SK-N-SH (cell line): ENCODE results near the gene SOX13. TPM values are rescaled to one million over a fixed set of nuclear protein-coding genes. Genes with fewer than 3 reads are reported as not detected.

ENCODE experiments used
- CTCF ChIA-PET: fragments of 300-600, 350-600 bp; formaldehyde crosslinking; extraction: SDS; loops from one replicate; lab custom pipeline; 2021; lab: Yijun Ruan, JAX
- POLR2A ChIA-PET: fragments of 350-600 bp; sonication (Branson Sonifier 250); formaldehyde crosslinking; extraction: SDS; loops from one replicate; lab custom pipeline; 2020; ENCODE audit warnings: antibody characterized with exemption, inconsistent platforms; lab: Yijun Ruan, JAX
- DNase-seq: peaks from one replicate; pipeline ENCODE4 v3.0.0; 2012
- H2AFZ ChIP-seq: fragments of 200-600 bp; sonication (generic); 2 replicates; pipeline ENCODE4 v1.8.1; 2016; ENCODE audit warnings: antibody characterized with exemption, mild to moderate bottlenecking, low read depth
- H3F3A ChIP-seq: fragments of 200-600 bp; sonication (generic); replicated peaks from 2 replicates; pipeline ENCODE3; 2016; ENCODE audit warnings: antibody characterized with exemption, mild to moderate bottlenecking; ENCODE audit not compliant: insufficient read depth
- H3K27ac ChIP-seq, 2 experiments: fragments of 200-500 bp in 1 of 2; fragments of 200-600 bp in 1 of 2; sonication (Bioruptor generic) in 1 of 2; sonication (generic), shearing (Covaris generic) in 1 of 2; 2 replicates each; pipeline versions ENCODE4 v1.5.1 to v1.6.1; 2014 to 2016; ENCODE audit warnings: low read depth in 2 of 2, inconsistent platforms in 1 of 2, low read length in 1 of 2, mild to moderate bottlenecking in 1 of 2, mixed read lengths in 1 of 2
- H3K27me3 ChIP-seq: fragments of 200-600 bp; sonication (generic), shearing (Covaris generic); 2 replicates; pipeline ENCODE4 v1.6.1; 2016; ENCODE audit warnings: mixed run types; ENCODE audit not compliant: insufficient read depth
- H3K36me3 ChIP-seq, 2 experiments: fragments of 200-500 bp in 1 of 2; fragments of 200-600 bp in 1 of 2; sonication (Bioruptor generic) in 1 of 2; sonication (generic) in 1 of 2; replicated peaks in 1 of 2; 2 replicates each; pipeline versions ENCODE3 to v1.5.1; 2014 to 2016; ENCODE audit warnings: low read length in 1 of 2, mild to moderate bottlenecking in 1 of 2; ENCODE audit not compliant: insufficient read depth in 2 of 2, control insufficient read depth in 1 of 2
- H3K4me1 ChIP-seq, 2 experiments: fragments of 200-500 bp in 1 of 2; fragments of 200-600 bp in 1 of 2; sonication (Bioruptor generic) in 1 of 2; sonication (generic), shearing (Covaris generic) in 1 of 2; 2 replicates each; pipeline versions ENCODE4 v1.5.1 to v1.6.1; 2014 to 2016; ENCODE audit warnings: low read depth in 1 of 2, low read length in 1 of 2, mixed run types in 1 of 2; ENCODE audit not compliant: insufficient read depth in 2 of 2, control insufficient read depth in 1 of 2
- H3K4me2 ChIP-seq: fragments of 200-600 bp; sonication (generic), shearing (Covaris generic); 2 replicates; pipeline ENCODE4 v1.6.1; 2017; ENCODE audit warnings: mixed run types
- H3K4me3 ChIP-seq, 2 experiments: fragments of 200-500 bp in 1 of 2; fragments of 200-600 bp in 1 of 2; sonication (Bioruptor generic) in 1 of 2; sonication (generic), shearing (Covaris generic) in 1 of 2; 2 replicates each; pipeline versions ENCODE4 v1.5.1 to v1.8.1; 2014 to 2016; ENCODE audit warnings: low read depth in 2 of 2, inconsistent platforms in 1 of 2, low read length in 1 of 2, mild to moderate bottlenecking in 1 of 2, mixed read lengths in 1 of 2, moderate library complexity in 1 of 2
- H3K79me2 ChIP-seq: fragments of 200-600 bp; sonication (generic); 2 replicates; pipeline ENCODE4 v1.8.1; 2017; ENCODE audit warnings: mild to moderate bottlenecking; ENCODE audit not compliant: insufficient read depth
- H3K9ac ChIP-seq: fragments of 200-600 bp; sonication (generic); 2 replicates; pipeline ENCODE4 v1.6.1; 2017; ENCODE audit warnings: mixed run types
- H3K9me2 ChIP-seq: fragments of 200-600 bp; sonication (generic); 2 replicates; pipeline ENCODE4 v1.6.1; 2017; ENCODE audit warnings: mixed run types
- H3K9me3 ChIP-seq: fragments of 200-600 bp; sonication (generic); 2 replicates; pipeline ENCODE4 v1.6.1; 2017; ENCODE audit warnings: mixed run types, mild to moderate bottlenecking, moderate library complexity
- H4K20me1 ChIP-seq: fragments of 200-600 bp; sonication (generic); 2 replicates; pipeline ENCODE4 v1.6.1; 2017; ENCODE audit warnings: mild to moderate bottlenecking, mixed run types; ENCODE audit not compliant: insufficient read depth
- ELF1 ChIP-seq: IDR thresholded peaks from 2 replicates; pipeline ENCODE4 v1.4.0; 2012
- EP300 ChIP-seq, 2 experiments: IDR thresholded peaks; 2 replicates each; pipeline versions ENCODE4 v1.4.0 to v1.6.1; 2012; ENCODE audit warnings: borderline replicate concordance in 1 of 2, low read depth in 1 of 2, low read length in 1 of 2
- FOXM1 ChIP-seq: IDR thresholded peaks from 2 replicates; pipeline ENCODE4 v1.4.0; 2012; ENCODE audit warnings: low read depth, mild to moderate bottlenecking
- GABPA ChIP-seq: IDR thresholded peaks from 2 replicates; pipeline ENCODE4 v1.4.0; 2012; ENCODE audit warnings: low read depth, mild to moderate bottlenecking
- MEF2A ChIP-seq: IDR thresholded peaks from 2 replicates; pipeline ENCODE4 v1.4.0; 2012; ENCODE audit warnings: low read depth, borderline replicate concordance
- MXI1 ChIP-seq: IDR thresholded peaks from 2 replicates; pipeline ENCODE4 v1.6.1; 2012; ENCODE audit warnings: mild to moderate bottlenecking, low read depth, low read length, improper control_type of control experiment
- NFIC ChIP-seq: IDR thresholded peaks from 2 replicates; pipeline ENCODE4 v1.4.0; 2012; ENCODE audit warnings: borderline replicate concordance
- RFX5 ChIP-seq: IDR thresholded peaks from 2 replicates; pipeline ENCODE4 v1.6.1; 2012; ENCODE audit warnings: mild to moderate bottlenecking, improper control_type of control experiment, low read length
- TCF12 ChIP-seq: IDR thresholded peaks from 2 replicates; pipeline ENCODE4 v1.4.0; 2012
- USF2 ChIP-seq: fragments of 150-350 bp; IDR thresholded peaks from 2 replicates; pipeline ENCODE4 v1.6.1; 2017; ENCODE audit warnings: antibody characterized with exemption, low read length, low read depth, borderline replicate concordance
- WGBS: methylation state at CpG from one replicate; pipeline ENCODE4 v1.1.6; 2017; ENCODE audit warnings: low lambda C conversion rate; 5-methylcytosine and 5-hydroxymethylcytosine counted together
- polyA plus RNA-seq, 3 experiments: library from polyadenylated mRNA; depleted of rRNA; stranded (reverse); fragments of >200 nt; gene quantifications; 2 replicates each; pipeline ENCODE4 v1.2.3, GENCODE V29; 2012
- TF ChIP-seq, protein P1 (sequence below): IDR thresholded peaks from 2 replicates; pipeline ENCODE4 v1.4.0; 2012; ENCODE audit warnings: low read depth, borderline replicate concordance

The SOX13 gene
- polyA plus RNA-seq, 1 of the 3 experiments (the other 2 are of a cell fraction): 10.6 TPM

DNA sequence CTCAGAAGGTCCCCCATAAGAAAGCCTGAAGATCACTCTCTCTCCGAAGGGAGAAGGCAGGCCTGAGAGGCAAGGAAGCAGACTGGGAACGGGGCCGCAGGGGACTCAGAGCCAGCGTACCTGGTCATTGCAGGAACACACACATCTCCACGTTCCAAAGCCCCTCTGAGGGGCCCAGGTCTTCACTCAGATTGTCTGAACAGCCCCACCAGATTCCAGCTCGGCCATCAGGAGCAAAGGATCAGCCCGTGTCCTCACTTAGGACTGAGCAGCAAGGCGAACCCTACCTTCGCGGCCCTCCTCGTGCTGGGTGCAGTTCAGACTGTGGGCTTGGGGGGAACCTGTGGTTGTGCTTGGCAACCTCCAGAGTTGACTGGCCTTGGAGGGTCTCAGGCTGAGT lies 43.9 kb upstream of the SOX13 start:
- Histone ChIP-seq H3K4me1 (peaks cover 0 to 5% of the 10 kb centered on the region in 2 experiments; a peak in 1 of 4 replicates), H3K4me2 (no peak overlapping the region), H3F3A (no peaks in the 10 kb centered on the region), H2AFZ (no peak overlapping the region), H3K27ac (no peak overlapping the region), H3K9me3 (no peaks in the 10 kb centered on the region), H3K4me3 (no peak overlapping the region), H3K79me2 (no peaks in the 10 kb centered on the region), H3K9me2 (no peaks in the 10 kb centered on the region), H3K9ac (no peak overlapping the region), H3K36me3 (no peaks in the 10 kb centered on the region), H3K27me3 (peaks cover 22% of the 10 kb centered on the region; the same call in 1 of the 2 replicates), H4K20me1 (no peaks in the 10 kb centered on the region)
- CTCF ChIA-PET: no interaction called here
- TF ChIP-seq NFIC (no peak), RFX5 (no peak), MEF2A (no peak), USF2 (no peak), EP300 (IDR thresholded peaks at IDR 0.05; ENCODE audit: borderline replicate concordance in 1 of 2, low read depth in 1 of 2, low read length in 1 of 2) (no peak)
- TF ChIP-seq, protein P1, sequence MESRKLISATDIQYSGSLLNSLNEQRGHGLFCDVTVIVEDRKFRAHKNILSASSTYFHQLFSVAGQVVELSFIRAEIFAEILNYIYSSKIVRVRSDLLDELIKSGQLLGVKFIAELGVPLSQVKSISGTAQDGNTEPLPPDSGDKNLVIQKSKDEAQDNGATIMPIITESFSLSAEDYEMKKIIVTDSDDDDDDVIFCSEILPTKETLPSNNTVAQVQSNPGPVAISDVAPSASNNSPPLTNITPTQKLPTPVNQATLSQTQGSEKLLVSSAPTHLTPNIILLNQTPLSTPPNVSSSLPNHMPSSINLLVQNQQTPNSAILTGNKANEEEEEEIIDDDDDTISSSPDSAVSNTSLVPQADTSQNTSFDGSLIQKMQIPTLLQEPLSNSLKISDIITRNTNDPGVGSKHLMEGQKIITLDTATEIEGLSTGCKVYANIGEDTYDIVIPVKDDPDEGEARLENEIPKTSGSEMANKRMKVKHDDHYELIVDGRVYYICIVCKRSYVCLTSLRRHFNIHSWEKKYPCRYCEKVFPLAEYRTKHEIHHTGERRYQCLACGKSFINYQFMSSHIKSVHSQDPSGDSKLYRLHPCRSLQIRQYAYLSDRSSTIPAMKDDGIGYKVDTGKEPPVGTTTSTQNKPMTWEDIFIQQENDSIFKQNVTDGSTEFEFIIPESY: no peak
- no peak for DNase-seq
- POLR2A ChIA-PET: no interaction called here
- 81% methylated on average over 10 of the region's 11 CpGs for WGBS

- Histone ChIP-seq H3K4me3 (no peak overlapping the region), H3K9ac (no peak overlapping the region), H3K36me3 (no peaks in the 10 kb centered on the region), H3K27me3 (peaks cover 13% of the 10 kb centered on the region; the same call in 1 of the 2 replicates), H3K4me2 (no peak overlapping the region), H3K9me2 (no peaks in the 10 kb centered on the region), H4K20me1 (no peaks in the 10 kb centered on the region), H3K79me2 (no peaks in the 10 kb centered on the region), H3K27ac (no peak overlapping the region), H3F3A (no peaks in the 10 kb centered on the region), H2AFZ (no peak overlapping the region), H3K4me1 (peaks cover 0 to 5% of the 10 kb centered on the region in 2 experiments; a peak in 1 of 4 replicates), H3K9me3 (no peaks in the 10 kb centered on the region)
- POLR2A ChIA-PET: no interaction called here
- DNase-seq: no peak
- TF ChIP-seq GABPA (no peak), FOXM1 (no peak), TCF12 (no peak), ELF1 (no peak), MXI1 (no peak)
- CTCF ChIA-PET: no interaction called here
- WGBS: 73% methylated on average over 11 of the region's 11 CpGs
These were observed 41.7 kb upstream of the SOX13 start for GRCh38 chr1:204031098-204031710.
